ENCODE measurements around the gene SVEP1. TPM values are rescaled to one million over a fixed set of nuclear protein-coding genes. Genes with fewer than 3 reads are reported as not detected.
"Not testable (repeated sequence)": the region's sequence is repeated elsewhere in the genome, so short reads cannot be mapped to it uniquely, and the experiment has no call there.

SVEP1 gene
- total RNA-seq, 1 donor from 2014 or later: 1.7 TPM

DNA sequence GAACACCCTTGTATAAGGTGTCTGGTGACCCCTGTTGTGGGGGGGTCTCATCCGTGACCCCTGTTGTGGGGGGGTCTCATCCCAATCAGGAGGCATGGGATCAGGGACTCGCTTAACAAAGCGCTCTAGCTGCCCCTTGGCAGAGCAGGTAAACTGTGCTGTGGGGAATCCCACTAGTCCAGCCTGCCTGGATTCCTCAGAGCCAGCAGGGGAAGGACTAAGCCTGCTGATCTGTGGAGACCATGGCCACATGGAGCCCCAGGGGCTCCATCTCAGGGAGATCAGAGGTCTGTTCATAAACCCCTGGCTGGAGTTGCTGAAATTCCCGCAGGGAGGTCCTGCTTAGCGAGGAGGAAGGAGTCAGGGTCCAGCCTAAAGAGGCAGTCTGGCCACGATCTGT, 196.1 kb downstream of the SVEP1 start:
- ATAC-seq: no peak
- DNase-seq (ENCODE audit: low spot score): no peak

DNA sequence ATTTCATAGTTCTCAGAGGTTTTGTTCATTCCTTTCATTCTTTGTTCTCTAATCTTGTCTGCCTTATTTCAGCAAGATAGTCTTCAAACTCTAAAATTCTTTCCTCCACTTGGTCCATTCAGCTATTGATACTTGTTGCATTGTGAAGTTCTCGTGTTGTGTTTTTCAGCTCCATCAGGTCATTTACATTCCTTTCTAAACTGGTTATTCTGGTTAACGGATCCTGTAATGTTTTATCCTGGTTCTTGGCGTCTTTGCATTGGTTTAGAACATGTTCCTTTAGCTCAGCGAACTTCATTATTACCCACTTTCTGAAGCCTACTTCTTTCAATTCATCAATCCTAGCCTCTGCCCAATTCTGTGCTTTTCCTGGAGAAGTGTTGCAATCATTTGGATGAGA, 196.8 kb downstream of the SVEP1 start:
- ATAC-seq: no peak

DNA sequence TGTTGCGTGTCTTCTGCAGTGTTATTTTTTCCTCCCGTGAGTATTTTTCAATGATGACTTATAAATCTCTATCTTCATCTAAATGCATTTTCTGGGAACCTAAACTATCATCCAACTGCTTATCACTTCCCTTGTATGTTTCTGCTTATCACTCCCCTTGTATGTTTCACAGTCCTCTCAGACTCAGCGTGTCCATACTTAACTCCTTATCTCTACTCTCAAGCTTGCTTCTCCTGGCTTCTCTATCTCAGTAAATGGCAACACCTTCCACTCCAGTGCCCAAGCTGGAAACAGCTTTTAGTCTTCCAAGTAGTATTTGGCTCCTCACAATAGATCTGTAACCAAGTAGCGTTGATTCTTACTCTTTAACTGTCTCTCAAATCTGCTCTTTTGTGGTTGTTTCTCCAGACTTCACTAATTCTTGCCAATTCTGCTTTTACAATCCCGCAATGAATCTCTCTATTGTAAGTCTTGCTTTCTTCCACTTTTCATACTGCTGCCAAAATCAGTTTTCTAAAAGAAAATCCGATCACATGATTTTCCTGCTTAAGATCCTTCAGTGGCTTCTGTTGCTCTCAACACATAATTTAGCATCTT, 208.0 kb downstream of the SVEP1 start:
- no peak for ATAC-seq

More for the DNA sequence above, 196.8 kb downstream of the SVEP1 start:
- no peak for DNase-seq (ENCODE audit: low spot score)

DNA sequence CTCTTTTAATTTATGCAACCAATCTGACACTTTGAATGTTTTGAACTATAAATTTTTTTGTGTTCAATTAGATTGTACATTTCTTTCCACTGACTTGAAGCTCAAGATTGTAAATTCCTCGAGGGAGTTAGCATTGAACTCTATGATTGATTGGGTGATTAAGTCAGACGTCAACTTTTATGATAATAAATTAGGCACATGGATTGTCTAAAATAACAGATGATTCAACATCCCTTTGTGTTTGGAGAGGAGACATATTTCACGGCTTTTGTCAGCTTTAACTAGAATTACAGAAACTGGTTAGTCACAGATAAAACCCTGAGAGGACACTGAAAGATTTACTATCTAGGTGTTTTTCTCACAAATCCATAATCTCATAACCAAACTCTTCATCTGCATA, 209.2 kb downstream of the SVEP1 start:
- no peak for ATAC-seq
- no peak for DNase-seq (ENCODE audit: low spot score)

More for the DNA sequence above, 208.0 kb downstream of the SVEP1 start:
- DNase-seq (ENCODE audit: low spot score): no peak

DNA sequence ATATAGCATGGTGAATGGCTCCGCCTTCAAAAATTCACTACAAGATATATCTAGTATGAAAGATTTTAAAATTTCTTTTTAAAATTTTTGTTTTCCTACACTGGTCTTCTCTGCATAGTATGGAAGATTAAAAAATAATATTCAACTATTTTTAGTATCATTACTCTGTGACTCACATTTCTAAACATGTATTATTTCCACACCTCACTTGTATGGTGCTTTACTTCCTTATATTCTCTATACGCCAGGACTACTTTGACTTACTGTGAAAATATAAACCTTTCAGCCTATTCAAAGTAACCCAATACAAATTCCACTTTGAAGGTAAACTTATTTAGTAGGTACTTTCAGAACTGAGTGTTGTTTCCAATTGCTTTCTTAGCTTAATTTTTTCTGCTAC, 215.1 kb downstream of the SVEP1 start:
- ATAC-seq (no peak), DNase-seq (ENCODE audit: low spot score) (no peak)

DNA sequence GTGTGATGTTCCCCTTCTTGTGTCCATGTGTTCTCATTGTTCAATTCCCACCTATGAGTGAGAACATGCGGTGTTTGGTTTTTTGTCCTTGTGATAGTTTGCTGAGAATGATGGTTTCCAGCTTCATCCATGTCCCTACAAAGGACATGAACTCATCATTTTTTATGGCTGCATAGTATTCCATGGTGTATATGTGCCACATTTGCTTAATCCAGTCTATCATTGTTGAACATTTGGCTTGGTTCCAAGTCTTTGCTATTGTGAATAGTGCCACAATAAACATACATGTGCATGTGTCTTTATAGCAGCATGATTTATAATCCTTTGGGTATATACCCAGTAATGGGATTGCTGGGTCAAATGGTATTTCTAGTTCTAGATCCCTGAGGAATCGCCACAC, 220.5 kb downstream of the SVEP1 start:
- not testable (repeated sequence) for ATAC-seq; DNase-seq (ENCODE audit: low spot score)

DNA sequence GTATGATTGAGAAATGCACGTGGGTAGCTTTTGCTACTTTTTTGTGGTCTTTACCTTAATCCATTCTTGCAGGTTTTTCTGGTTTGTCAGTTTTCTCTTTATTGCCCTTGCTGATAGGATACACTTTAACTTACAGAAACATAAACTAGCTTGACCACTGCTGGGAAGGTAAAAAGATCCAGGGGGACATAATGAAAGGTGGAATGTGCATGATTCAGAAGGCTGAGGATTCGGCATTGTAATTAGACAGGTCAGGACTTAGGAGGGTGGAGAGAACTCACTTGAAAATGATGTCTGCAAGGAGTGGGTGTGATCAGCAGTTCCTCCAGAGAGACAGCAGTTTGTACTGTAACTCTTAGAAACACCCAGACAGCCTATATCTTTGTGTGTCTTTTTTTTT, 222.0 kb downstream of the SVEP1 start:
- no peak for DNase-seq (ENCODE audit: low spot score)
- no peak for ATAC-seq

DNA sequence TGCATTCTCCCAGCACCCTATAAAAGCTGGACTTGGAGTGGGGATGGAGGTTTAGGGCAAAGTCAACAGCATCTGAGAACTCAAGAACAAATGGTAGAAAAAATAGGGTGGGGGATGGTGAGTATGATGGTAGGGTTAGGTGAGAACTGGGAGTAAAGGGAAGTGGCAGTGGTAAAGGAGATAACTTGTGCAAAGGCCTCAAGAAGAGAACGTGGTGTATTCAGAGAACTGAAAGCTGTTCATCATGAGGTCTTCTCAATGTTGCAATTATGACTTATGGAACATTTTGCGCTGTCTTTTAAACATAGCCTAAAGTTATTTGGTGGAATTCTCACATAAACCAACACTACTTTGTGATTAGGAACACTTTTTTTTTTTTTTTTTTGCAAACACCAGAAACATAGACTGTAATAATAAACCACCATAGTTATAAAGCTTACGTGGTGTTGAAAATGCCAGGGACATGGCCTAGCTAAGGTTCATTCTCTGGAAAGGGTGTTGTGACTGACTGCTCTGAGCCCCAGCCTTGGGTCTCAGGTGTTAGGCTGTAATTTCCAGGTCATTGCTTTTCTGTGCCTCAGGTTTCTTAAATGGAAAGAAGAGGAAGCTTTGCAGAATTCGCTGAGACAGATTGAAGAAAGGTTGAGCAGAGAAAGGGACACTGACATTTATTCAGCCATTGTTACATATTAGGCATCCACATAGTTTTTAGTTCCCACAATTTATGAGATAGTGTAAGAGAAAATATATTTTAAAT, 222.7 kb downstream of the SVEP1 start:
- ATAC-seq: no peak
- DNase-seq (ENCODE audit: low spot score): no peak

DNA sequence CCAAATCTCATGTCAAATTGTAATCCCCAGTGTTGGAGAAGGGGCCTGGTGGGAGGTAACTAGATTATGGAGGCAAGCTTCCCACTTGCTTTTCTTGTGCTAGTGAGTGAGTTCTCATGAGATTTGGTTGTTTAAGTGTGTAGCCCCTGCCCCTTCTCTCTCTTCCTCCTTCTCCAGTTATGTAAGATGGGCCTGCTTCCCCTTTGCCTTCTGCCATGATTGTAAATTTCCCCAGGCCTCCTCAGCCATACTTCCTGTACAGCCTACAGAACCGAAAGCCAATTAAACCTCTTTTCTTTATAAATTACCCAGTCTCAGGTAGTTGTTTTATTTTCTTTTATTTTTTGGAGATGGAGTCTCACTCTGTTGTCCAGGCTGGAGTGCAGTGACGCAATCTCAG, 223.6 kb downstream of the SVEP1 start:
- DNase-seq (ENCODE audit: low spot score): no peak
- no peak for ATAC-seq

DNA sequence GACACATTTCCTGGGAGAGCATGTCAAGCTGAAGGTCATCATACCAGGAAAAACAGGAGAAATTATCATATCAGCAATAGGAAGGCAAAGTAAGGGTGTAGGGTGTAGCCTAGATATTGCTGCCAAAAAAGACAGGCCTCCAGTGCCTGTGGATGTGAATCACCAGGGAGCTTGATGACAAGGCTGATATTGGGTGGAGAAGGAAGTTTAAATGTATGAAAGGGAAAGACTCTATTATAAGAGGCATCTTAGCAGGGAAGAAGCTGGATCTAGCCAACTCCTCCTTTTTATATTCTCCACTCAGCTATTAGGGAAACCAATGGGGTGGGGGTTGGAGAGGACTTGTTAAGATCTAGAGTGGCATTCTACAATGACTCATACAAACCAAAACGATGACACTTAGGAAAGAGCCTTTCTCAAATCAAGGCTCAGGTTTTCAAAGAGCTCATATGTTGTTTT, 228.5 kb downstream of the SVEP1 start:
- ATAC-seq (no peak), DNase-seq (ENCODE audit: low spot score) (no peak)

DNA sequence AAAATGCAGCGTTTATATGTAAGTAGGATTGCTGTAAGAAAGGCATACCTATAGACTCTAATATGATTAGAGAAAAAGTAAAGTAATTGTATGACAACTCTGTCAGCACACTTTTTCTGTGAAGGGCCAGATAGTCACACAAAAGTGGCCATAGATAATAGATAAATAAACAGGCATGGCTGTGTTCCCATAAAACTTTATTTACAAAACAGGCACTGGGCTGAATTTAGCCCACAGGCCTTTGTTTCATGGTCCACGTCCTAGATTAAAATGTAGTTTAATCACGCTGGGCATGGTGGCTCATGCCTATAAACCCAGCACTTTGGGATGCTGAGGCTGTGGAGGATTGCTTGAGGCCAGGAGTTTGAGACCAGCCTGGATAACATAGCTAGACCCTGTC, 233.2 kb downstream of the SVEP1 start:
- DNase-seq (ENCODE audit: low spot score): no peak
- ATAC-seq: no peak

DNA sequence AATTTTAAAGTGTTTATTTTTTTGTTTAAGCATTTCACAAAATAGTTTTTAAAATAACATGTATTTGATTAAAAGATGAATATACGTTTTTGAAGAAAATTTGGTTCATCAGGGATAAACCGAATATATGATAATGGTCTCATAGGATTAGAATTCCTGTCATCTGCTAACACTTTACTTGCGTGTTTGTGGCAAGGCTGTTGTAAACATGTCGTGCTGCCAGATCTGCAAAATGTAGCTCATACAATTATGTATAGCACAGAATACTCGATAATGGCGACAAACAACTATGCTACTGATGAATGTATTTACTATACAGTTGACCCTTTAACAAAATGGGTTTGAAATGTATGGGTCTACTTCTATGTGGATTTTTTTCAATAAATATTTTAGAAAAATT, 234.7 kb downstream of the SVEP1 start:
- ATAC-seq (no peak), DNase-seq (ENCODE audit: low spot score) (no peak)

DNA sequence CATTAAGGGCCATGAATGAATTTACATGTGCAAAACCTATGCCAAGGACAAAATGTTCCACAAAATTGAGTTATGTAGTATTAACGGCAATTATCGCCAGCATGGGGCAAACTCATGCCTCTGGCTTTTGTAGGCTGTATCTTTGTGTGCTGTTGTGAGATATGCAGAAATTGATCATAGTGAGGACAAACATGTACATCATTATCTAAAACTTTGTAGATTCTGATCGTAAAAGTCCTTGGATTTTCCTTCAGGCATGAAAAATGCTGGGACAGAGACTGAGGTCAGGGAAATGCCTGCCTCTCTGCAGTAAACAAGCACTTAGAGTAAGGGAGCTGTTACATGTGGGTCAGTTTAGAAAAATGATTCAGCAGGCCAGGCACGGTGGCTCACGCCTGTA, 236.0 kb downstream of the SVEP1 start:
- DNase-seq (ENCODE audit: low spot score) (no peak), ATAC-seq (no peak)

DNA sequence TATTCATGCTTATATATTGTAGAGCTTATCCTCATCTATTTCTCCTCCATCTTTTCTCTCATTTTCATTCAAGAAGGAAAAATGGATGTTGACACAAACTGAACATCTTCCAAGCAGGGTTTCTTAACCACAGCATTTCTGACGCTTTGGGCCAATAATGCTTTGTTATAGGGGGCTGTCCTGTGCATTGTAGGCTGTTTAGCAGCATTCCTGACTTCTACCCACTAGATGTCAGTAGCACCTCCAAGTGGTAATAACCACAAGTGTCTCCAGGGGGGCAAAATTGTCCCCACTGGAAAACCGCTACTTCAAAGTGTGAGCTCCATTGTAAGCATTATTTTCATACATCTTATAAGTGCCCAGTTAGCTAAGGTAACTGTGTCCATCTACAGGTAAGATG, 239.2 kb downstream of the SVEP1 start:
- ATAC-seq: peak; percentile 79
- DNase-seq (ENCODE audit: low spot score): no peak

DNA sequence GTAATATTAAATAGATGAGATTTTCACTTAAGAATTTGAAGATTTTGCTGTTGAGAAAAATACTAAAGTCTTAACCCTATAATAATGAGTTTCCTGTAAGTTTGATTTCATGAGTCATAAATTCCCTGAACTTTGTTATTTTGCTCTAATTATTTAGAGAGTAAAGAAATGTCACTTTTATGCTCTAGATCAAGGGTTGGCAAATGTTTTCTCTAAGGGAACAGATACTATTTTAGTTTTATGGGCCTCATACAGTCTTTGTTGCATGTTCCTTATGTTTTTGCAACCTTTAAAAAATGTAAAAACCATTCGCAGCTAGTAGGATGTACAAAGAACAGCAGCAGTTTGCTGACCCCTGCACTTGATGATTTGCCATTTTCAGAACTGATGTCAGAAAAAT, 241.4 kb downstream of the SVEP1 start:
- DNase-seq (ENCODE audit: low spot score): no peak

DNA sequence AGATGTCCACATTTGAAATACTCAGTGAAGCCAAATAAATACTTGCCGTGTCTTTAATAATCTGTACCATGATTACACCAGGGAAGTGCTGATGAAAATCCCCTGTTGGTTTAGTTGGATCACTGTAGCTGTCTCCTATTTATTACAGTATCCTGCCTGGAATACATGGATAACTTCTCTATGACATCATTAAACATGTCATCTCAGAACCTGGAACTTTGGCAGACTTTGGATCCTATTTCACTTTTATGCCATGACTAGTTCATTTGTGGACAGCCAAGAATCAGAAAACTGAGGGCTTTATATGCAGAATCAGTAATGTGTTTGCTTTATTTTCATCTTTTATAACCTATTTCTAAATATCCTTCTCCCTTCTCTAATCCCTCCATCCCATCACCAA, 241.8 kb downstream of the SVEP1 start, which contains the start of gene TXNDC8:
TSS of gene TXNDC8 (minus strand) at position 137 of the 400 bp plus-strand sequence.
- no peak for DNase-seq (ENCODE audit: low spot score)
- no peak for ATAC-seq

More for the DNA sequence above, 241.4 kb downstream of the SVEP1 start:
- ATAC-seq: no peak

DNA sequence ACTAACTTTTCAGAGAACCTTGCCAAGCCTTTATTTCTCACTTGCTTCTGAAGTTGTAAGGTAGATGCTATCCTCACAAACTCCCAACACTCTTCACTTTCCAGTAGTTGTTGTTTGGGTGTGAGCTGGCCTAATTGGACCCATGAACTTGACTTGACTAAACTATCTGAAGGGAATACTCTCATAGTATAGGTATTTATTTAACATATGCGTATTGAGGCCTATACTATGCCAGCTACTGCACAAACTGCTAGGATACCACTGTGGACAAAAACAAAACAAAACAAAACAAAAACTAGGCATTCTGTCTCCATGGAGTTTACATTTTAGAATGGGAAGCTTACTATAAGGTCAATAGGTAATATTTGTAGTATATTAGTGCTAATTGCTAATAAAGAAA, 243.2 kb downstream of the SVEP1 start:
- no peak for ATAC-seq
- DNase-seq (ENCODE audit: low spot score): no peak

DNA sequence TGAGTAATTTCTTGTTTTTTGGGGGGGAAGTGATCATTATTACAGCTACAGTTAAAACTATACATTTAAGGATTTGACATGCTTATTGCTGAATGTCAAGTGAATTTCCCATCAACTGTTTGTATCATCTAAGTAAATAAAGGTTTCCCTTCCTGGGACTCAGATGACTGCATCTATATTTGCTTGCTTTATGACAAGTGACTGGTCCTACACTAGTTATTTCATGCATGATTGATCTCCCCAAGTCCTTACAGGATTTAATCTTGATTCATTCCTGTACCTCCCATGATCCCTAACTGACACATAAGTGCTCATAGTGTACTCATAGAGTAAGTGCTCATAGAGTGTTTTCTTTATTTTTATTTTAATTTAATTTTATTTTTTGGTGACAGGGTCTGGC, 244.7 kb downstream of the SVEP1 start:
- DNase-seq (ENCODE audit: low spot score) (no peak), ATAC-seq (no peak)

DNA sequence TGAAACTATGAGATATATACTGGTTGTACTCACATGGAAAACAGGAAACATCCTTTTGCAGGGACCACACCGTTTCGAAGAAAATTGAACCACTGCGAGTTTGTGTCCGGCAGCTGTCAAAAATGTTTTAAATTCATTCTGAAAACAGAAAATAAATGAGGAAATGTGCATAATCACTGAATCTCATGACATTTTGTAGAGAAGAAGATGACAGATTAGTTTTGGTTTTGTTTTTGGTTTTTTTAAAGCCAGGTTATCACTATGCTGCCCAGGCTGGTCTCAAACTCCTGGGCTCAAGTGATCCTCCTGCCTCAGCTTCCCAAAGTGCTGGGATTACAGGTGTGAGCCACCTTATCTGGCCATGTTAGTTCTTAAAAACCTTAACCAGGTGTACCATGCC, 245.4 kb downstream of the SVEP1 start:
- DNase-seq (ENCODE audit: low spot score) (no peak), ATAC-seq (no peak)

DNA sequence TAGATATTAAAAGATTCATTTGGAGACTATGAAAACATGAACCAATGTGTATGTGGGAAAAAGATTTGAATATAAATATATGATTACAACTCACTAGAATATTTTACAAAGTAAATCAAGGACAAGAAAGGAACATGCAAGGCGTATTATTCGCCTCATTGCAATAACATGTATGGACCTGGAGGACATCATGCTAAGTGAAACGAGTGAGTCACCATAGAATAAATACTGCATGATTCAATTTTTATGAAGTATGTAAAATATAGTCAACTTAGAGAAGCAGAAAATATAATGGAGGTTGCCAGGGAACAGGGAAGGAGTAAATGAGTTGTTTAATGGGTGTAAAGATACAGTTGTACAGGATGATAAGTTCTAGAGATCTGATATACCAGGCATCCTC, 246.8 kb downstream of the SVEP1 start:
- DNase-seq (ENCODE audit: low spot score): no peak
- no peak for ATAC-seq

DNA sequence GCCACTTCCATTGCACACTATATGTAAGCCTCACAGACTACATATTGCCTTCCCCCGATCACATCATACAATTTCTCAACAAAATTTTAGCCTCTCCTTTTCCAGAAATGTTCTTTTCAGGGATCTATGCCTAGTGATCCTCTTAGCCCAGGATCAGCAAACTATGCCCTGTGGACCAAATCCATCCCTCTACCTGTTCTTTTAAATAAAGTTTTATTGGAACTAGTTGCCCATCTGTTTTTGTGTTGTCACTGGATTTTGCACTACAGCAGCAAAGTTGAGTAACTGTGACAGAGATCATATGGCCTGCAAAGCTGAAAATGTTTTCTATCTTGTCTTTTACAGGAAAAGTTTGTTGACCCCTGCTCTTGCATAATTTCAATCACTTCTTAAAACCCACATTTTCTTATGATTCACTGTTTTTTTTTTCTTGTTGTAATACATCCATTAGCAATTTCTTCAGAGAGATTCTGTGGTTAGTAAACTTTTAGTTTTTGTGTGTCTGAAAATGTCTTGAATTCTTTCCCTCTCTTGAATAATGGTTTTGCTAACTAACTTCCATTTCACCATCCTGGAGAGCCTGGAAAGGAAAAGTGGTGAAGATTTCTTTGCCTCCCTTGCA, 248.9 kb downstream of the SVEP1 start:
- ATAC-seq: no peak
- no peak for DNase-seq (ENCODE audit: low spot score)

DNA sequence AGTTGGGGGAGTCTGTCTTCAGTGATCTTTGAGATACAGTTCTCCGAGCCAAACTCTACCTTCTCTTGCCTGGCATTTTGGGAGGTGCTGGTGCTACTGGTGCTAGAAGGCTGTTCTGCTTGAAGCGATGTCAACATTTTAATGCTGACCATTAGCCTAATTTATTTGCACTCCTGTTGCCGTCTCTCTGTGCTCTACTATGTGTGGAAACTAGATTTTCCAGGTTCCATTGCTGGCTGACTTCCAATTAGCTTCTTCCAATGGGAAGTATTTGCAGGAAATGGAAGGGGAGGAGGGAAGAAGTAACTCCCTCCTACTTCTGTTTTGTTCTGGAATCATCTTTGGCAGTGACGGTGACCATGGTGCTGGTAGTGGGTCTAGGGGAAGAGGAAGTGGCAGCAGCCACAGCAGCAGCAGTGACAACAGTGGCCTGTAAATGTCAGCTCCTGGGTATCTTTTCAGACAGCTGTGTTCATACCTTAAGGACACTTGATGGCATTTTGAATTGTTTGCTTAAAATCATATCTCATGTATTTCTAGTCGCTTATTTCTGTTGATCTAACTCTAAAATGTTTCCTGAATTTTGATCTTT, 249.8 kb downstream of the SVEP1 start:
- ATAC-seq: no peak
- DNase-seq (ENCODE audit: low spot score): no peak
